T-helper 17 cell (primary cell): Measurements from ENCODE around the gene ZBED1. TPM values are rescaled to one million over a fixed set of nuclear protein-coding genes. Genes with fewer than 3 reads are reported as not detected.
"Not testable (repeated sequence)": the region's sequence is repeated elsewhere in the genome, so short reads cannot be mapped to it uniquely, and the experiment has no call there.

ENCODE experiments used
- ATAC-seq: fragments of 150-1000 bp; cut with Tn5 transposase; 2 replicates; pipeline ENCODE4 v1.10.0; 2021; ENCODE audit warnings: mild to moderate bottlenecking, moderate library complexity
- DNase-seq, 3 donors: peaks; one replicate each; pipeline versions ENCODE4 v3.0.0 to v3.0.0-alpha.2; 2020 to 2021
- H3K9me3 ChIP-seq: one replicate; pipeline ENCODE4 v1.7.0; 2013; ENCODE audit warnings: low read length, mild to moderate bottlenecking; ENCODE audit not compliant: control insufficient read depth, poor library complexity, severe bottlenecking
- H3K27ac Mint-ChIP-seq: one replicate; pipeline ENCODE4 v1.8.0; 2022; ENCODE audit warnings: mild to moderate bottlenecking, moderate library complexity, mixed read lengths
- H3K27me3 Mint-ChIP-seq: one replicate; pipeline ENCODE4 v1.8.0; 2022; ENCODE audit warnings: mixed read lengths
- H3K36me3 Mint-ChIP-seq: one replicate; pipeline ENCODE4 v1.8.0; 2022; ENCODE audit warnings: low read depth, mixed read lengths
- H3K4me1 Mint-ChIP-seq: one replicate; pipeline ENCODE4 v1.8.0; 2022; ENCODE audit warnings: mild to moderate bottlenecking, mixed read lengths
- H3K4me3 Mint-ChIP-seq: one replicate; pipeline ENCODE4 v1.8.0; 2022; ENCODE audit warnings: mild to moderate bottlenecking, moderate library complexity, mixed read lengths
- total RNA-seq, 4 donors: library from RNA in 2 of 4; stranded (reverse) in 2 of 4; gene quantifications; one replicate each; pipeline ENCODE4 v1.2.3 and lab custom pipeline; 2022 to 2026

ZBED1 gene
- total RNA-seq, 2 donors from 2014 or later, result 19.8 to 19.9 TPM

GRCh38 chrX:2512501-2512900 is 11.7 kb upstream of the ZBED1 start:
- H3K4me3 Mint-ChIP-seq, result no peak overlapping the region
- peaks cover 4% of the 10 kb centered on the region for H3K4me1 Mint-ChIP-seq
- no peak for ATAC-seq
- no peaks in the 10 kb centered on the region for H3K36me3 Mint-ChIP-seq
- H3K27me3 Mint-ChIP-seq, result peaks cover 7% of the 10 kb centered on the region
- no peak for DNase-seq
- no peak overlapping the region for H3K27ac Mint-ChIP-seq
- no peaks in the 10 kb centered on the region for H3K9me3 ChIP-seq

GRCh38 chrX:2511326-2511725 is 10.6 kb upstream of the ZBED1 start:
- no peak overlapping the region for H3K4me3 Mint-ChIP-seq
- ATAC-seq (no peak), DNase-seq (no peak)
- H3K9me3 ChIP-seq, result no peaks in the 10 kb centered on the region
- H3K27me3 Mint-ChIP-seq, result peaks cover 7% of the 10 kb centered on the region
- no peak overlapping the region for H3K27ac Mint-ChIP-seq
- H3K4me1 Mint-ChIP-seq, result peaks cover 7% of the 10 kb centered on the region
- H3K36me3 Mint-ChIP-seq, result no peaks in the 10 kb centered on the region

DNA sequence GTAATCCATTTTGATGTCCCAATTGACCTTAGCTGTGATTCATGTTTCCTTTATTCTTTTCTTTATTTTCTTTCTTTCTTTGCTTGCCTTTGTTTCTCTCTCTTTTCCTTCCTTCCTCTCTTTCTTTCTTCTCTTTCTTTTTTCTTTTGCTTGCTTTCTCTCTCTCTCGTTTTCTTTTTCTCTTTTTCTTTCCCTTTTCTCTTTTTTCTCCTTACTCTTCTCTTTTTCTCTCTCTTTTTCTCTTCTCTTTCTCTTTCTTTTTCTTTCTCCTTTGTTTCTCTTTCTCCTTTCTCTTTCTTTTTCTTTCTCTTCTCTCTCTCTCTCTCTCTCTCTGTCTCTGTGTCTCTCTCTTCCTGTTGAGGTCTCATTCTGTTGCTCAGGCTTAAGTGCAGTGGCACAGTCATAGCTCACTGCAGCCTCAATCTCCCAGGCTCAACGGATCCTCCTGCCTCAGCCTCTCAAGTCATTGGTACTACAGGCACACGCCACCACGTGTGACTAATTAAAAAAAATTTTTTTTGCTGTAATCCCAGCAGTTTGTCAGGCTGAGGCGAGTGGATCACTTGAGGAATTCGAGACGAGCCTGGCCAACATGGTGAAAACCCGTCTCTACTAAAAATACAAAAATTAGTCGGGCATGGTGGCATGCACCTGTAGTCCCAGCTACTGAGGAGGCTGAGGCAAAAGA is 8.0 kb upstream of the ZBED1 start:
- ATAC-seq (no peak), DNase-seq (no peak)
- H3K27me3 Mint-ChIP-seq, result no peaks in the 10 kb centered on the region
- H3K36me3 Mint-ChIP-seq, result no peaks in the 10 kb centered on the region
- no peaks in the 10 kb centered on the region for H3K9me3 ChIP-seq
- no peak overlapping the region for H3K27ac Mint-ChIP-seq
- H3K4me1 Mint-ChIP-seq, result peaks cover 7% of the 10 kb centered on the region
- no peak overlapping the region for H3K4me3 Mint-ChIP-seq

- DNase-seq, result no peak
- Mint-ChIP-seq H3K27ac (no peak overlapping the region), H3K4me3 (no peak overlapping the region), H3K36me3 (no peaks in the 10 kb centered on the region), H3K27me3 (no peaks in the 10 kb centered on the region), H3K4me1 (peaks cover 10% of the 10 kb centered on the region)
- ATAC-seq, result no peak
- H3K9me3 ChIP-seq, result no peaks in the 10 kb centered on the region
Observed at GRCh38 chrX:2507904-2508627, 7.3 kb upstream of the ZBED1 start.

- Mint-ChIP-seq H3K36me3 (no peaks in the 10 kb centered on the region), H3K4me3 (no peak overlapping the region), H3K27ac (no peak overlapping the region), H3K4me1 (peaks cover 10% of the 10 kb centered on the region), H3K27me3 (no peaks in the 10 kb centered on the region)
- H3K9me3 ChIP-seq, result no peaks in the 10 kb centered on the region
- ATAC-seq (no peak), DNase-seq (no peak)
Observed at GRCh38 chrX:2507196-2507595, 6.4 kb upstream of the ZBED1 start.

GRCh38 chrX:2505341-2505740 is 4.6 kb upstream of the ZBED1 start:
- DNase-seq, H3K36me3 Mint-ChIP-seq, H3K4me3 Mint-ChIP-seq, H3K9me3 ChIP-seq, H3K27me3 Mint-ChIP-seq, ATAC-seq, H3K27ac Mint-ChIP-seq: not testable (repeated sequence)
- H3K4me1 Mint-ChIP-seq, result peaks cover 13% of the 10 kb centered on the region

- Mint-ChIP-seq H3K4me1 (peaks cover 13% of the 10 kb centered on the region), H3K27me3 (no peaks in the 10 kb centered on the region), H3K27ac (no peak overlapping the region), H3K4me3 (no peak overlapping the region), H3K36me3 (no peaks in the 10 kb centered on the region)
- no peak for ATAC-seq
- no peak for DNase-seq
- no peaks in the 10 kb centered on the region for H3K9me3 ChIP-seq
Observed at GRCh38 chrX:2504706-2505332, 4.0 kb upstream of the ZBED1 start.

DNA sequence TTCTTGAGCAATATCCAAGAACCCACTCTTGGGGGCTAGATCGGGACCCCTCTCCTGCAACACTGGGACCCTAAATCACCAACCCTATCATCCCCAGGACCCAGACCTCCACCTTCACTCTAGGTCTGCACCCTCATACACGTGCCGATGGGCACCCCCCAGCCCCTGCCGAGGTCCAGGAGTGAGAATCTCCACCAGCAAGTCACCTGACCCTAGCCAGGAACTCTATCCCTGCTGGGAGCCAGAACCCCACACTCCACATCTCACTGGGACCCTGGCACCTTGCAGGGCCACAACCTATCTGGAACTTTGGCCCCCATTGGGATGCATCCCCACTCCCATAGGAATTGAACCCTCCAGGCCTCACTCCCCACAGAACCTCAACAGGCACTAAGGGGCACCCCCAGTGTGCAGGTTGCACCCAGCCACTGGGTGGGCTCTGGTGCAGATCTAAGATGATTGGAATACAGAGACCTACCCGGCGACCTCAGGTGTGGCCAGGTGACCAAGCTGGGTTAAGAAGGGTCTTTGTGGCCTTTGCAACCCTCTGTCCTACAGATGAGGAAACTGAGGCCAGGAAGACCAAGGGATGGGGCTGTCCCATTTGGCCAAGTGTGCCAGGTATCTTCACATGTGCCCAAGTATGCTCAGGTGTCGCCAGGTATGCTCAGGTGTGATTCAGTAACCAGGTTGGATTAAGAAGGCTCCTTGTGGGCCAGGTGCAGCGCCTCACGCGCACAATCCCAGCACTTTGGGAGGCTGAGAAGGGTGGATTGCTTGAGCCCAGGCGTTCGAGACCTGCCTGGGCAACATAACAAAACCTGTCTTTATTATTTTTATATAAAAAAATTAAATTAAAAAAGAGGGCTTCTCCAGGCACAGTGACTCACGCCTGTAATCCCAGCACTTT is 3.1 kb upstream of the ZBED1 start:
- Mint-ChIP-seq H3K36me3 (no peaks in the 10 kb centered on the region), H3K4me1 (peaks cover 19% of the 10 kb centered on the region), H3K27me3 (no peaks in the 10 kb centered on the region), H3K27ac (no peak overlapping the region), H3K4me3 (peak overlapping the region; percentile 10)
- ATAC-seq (no peak), DNase-seq (no peak)
- no peaks in the 10 kb centered on the region for H3K9me3 ChIP-seq

DNA sequence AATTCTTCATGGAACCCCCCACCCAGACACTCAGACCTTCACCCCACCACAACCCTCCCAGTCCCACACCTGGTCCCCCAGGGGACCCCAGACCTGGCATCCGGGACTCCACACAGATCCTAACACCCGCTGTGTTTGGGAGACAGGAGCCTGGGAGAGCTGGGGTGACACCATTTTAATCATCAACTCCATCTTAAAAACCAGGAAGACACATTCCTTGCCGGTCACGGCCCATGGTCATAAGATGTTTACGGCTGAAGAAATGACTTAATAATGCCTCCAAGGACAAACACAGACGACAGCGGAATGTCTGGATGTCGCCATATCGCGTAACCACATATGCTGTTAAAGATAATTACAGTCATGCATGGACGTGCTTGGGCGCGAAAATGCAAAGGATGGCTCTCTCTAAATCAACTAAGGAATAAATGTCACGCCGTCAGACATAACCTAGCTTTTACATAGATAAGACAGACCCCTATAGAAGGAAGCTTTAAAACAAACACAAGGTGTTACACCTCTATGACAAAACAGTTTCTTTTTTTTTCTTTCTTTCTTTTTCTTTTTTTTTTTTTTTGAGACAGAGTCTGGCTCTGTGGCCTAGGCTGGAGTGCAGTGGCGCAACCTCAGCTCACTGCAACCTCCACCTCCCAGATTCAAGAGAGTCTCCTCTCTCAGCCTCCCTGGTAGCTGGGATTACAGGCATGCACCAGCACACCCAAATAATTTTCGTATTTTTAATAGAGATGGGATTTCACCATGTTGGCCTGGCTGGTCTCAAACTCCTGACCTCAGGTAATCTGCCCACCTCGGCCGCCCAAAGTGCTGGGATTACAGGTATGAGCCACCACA is 2.1 kb upstream of the ZBED1 start:
- Mint-ChIP-seq H3K4me3 (no peak overlapping the region), H3K4me1 (peaks cover 22% of the 10 kb centered on the region), H3K36me3 (no peaks in the 10 kb centered on the region), H3K27me3 (no peaks in the 10 kb centered on the region), H3K27ac (no peak overlapping the region)
- DNase-seq (no peak), ATAC-seq (no peak)
- H3K9me3 ChIP-seq, result no peaks in the 10 kb centered on the region

DNA sequence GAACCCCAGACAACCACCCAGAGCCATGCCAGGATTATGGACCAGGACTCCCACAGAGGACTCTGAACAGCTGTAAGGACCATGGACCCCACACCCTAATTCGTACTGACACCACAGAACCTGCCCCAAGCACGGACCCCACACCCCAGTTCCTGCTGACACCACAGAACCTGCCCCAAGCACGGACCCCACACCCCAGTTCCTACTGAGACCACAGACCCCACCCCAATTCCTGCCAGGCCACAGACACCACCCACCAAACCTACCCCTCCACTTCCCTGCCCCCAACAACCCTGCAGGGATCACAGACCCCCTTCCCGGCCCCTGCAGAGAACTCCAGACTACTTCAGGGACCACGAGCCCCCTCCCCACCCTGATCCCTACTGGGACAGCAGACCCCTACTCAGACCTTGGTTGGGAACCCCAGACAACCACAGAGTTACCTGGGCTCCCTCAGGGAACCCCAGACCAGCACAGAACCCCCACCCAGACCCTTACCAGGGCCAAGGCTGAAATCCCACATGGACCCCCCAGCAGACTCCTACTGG is 1.4 kb upstream of the ZBED1 start:
- ATAC-seq (no peak), DNase-seq (no peak)
- Mint-ChIP-seq H3K4me1 (peaks cover 22% of the 10 kb centered on the region), H3K27ac (peak overlapping the region; percentile 78), H3K27me3 (no peaks in the 10 kb centered on the region), H3K4me3 (peak overlapping the region; percentile 82), H3K36me3 (no peaks in the 10 kb centered on the region)
- H3K9me3 ChIP-seq, result no peaks in the 10 kb centered on the region

DNA sequence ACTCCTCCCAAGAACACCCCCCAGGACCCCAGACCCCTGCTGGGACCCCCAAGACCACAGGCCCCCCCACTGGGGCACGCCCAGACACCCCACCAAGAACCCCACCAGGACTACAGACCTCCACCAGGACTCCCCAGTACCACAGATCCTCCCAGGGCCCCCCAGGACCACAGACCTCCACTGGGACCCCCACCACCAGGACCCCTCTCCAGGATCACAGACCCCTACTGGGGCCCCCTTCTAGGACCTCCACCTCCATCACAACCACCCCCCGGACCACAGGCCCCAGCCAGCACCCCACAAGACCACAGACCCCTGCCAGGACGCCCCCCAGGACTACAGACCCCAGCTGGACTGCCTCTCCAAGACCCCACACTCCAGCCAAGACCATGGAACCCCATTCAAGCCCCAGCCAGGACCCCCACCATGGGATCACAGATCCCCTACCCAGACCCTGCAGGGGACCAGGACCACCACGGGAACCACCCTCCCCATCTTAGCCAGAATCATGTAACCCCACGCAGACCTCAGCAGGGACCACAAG is 855 bp upstream of the ZBED1 start:
- DNase-seq (no peak), ATAC-seq (no peak)
- peaks cover 22% of the 10 kb centered on the region for H3K4me1 Mint-ChIP-seq
- peak overlapping the region; percentile 78 for H3K27ac Mint-ChIP-seq
- peak overlapping the region; percentile 82 for H3K4me3 Mint-ChIP-seq
- H3K9me3 ChIP-seq, result no peaks in the 10 kb centered on the region
- no peaks in the 10 kb centered on the region for H3K27me3 Mint-ChIP-seq
- no peaks in the 10 kb centered on the region for H3K36me3 Mint-ChIP-seq
